ENCODE results near the gene OR10K1.

GRCh38 chr1:158461534-158461933 lies at the start of gene OR10K1:
- TF ChIP-seq REST (IDR thresholded peaks at IDR 0.05; ENCODE audit: low read depth, low read length) (no peak), NBN (IDR thresholded peaks at IDR 0.05) (no peak)

Measured in GM12878 (cell line).